Fibroblast of the aortic adventitia (primary cell): ENCODE measurements around the gene KLHL18. TPM values are rescaled to one million over a fixed set of nuclear protein-coding genes. Genes with fewer than 3 reads are reported as not detected.
"Not testable (repeated sequence)": the region's sequence is repeated elsewhere in the genome, so short reads cannot be mapped to it uniquely, and the experiment has no call there.

Experiments used
- DNase-seq: peaks from one replicate; pipeline ENCODE4 v3.0.0-alpha.2; 2010; ENCODE audit warnings: low read depth
- H3K4me3 ChIP-seq: 2 replicates; pipeline ENCODE4 v1.5.1; 2011; ENCODE audit warnings: low read depth, mild to moderate bottlenecking, control low read depth, low read length, moderate library complexity
- total RNA-seq: library from RNA; depleted of rRNA; stranded (reverse); fragments of >200 nt; gene quantifications from 2 replicates; pipeline ENCODE4 v1.2.3, GENCODE V29; 2012; ENCODE audit warnings: low replicate concordance
- TF ChIP-seq, protein P1 (sequence below): IDR thresholded peaks from 2 replicates; pipeline ENCODE4 v1.5.1; 2011; ENCODE audit warnings: mild to moderate bottlenecking, low read length, control low read depth, inconsistent platforms; ENCODE audit not compliant: insufficient read depth

The KLHL18 gene
- total RNA-seq, 1 donor, result 12.9 TPM

DNA sequence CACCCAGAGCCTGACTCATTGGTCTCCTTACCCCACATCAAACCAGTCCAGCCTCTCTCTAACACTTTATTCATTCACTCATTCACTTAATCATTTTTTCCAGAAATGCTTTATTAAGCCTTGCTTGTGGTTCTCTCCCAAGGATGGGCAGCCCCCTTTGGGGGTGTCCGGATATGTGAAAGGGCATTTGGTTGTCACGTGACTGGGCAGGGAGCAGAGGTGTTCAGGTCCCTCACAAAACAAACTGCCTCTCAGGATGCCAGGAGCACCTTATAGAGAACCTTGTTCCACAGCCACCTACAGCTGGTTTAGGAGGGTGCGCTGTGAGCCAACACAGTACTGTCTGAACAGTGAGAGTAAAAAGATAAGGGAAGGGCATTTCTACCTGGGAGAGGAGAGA, 72.3 kb downstream of the KLHL18 start:
- H3K4me3 ChIP-seq, result no peak overlapping the region
- TF ChIP-seq, protein P1, sequence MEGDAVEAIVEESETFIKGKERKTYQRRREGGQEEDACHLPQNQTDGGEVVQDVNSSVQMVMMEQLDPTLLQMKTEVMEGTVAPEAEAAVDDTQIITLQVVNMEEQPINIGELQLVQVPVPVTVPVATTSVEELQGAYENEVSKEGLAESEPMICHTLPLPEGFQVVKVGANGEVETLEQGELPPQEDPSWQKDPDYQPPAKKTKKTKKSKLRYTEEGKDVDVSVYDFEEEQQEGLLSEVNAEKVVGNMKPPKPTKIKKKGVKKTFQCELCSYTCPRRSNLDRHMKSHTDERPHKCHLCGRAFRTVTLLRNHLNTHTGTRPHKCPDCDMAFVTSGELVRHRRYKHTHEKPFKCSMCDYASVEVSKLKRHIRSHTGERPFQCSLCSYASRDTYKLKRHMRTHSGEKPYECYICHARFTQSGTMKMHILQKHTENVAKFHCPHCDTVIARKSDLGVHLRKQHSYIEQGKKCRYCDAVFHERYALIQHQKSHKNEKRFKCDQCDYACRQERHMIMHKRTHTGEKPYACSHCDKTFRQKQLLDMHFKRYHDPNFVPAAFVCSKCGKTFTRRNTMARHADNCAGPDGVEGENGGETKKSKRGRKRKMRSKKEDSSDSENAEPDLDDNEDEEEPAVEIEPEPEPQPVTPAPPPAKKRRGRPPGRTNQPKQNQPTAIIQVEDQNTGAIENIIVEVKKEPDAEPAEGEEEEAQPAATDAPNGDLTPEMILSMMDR, result no peak
- no peak for DNase-seq

DNA sequence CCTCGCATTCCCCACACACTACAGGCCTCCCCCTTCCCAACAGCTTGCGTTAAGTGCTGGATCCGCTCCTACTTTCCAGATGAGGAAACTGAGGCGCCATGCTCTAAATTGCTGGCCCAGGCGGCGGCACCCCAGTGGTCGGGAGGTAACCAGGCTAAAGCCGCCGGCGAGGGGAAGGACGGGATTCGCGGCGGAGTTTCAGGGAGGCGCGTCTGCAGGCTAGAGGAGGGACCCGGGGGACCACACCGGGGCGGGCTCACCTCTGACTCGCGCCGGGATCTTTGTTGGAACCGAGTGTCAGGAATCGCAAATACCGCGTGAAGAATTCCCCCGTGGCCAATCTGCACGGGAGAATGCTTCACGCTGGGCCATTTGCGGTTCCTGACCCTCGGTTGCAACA, 73.5 kb downstream of the KLHL18 start:
- no peak overlapping the region for H3K4me3 ChIP-seq
- no peak for DNase-seq
- TF ChIP-seq, protein P1, result no peak

GRCh38 chr3:47359323-47359722, 76.6 kb downstream of the KLHL18 start:
- TF ChIP-seq, protein P1, result no peak
- H3K4me3 ChIP-seq, result no peak overlapping the region
- DNase-seq, result no peak

DNA sequence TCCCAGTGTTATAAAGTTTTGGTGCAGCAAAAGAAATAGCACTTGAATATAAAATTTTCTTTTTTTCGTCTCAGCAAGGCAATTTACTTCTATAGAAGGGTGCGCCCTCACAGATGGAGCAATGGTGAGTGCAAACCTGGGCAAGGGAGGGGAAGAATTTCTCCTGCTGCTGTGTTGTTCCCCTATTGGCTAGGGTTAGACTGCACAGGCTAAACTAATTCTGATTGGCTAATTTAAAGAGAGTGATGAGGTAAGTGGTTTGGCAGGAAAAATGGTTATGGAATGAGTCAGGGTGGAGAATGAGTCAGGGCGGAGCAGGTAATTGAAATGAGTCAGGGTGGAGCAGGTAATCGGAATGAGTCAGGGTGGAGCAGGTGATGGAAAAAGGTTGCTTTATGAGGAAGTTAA, 77.4 kb downstream of the KLHL18 start:
- not testable (repeated sequence) for H3K4me3 ChIP-seq

GRCh38 chr3:47362701-47363100, 80.0 kb downstream of the KLHL18 start:
- TF ChIP-seq, protein P1, result no peak
- no peak overlapping the region for H3K4me3 ChIP-seq
- DNase-seq, result no peak

More for the DNA sequence above, 77.4 kb downstream of the KLHL18 start:
- DNase-seq, result not testable (repeated sequence)

DNA sequence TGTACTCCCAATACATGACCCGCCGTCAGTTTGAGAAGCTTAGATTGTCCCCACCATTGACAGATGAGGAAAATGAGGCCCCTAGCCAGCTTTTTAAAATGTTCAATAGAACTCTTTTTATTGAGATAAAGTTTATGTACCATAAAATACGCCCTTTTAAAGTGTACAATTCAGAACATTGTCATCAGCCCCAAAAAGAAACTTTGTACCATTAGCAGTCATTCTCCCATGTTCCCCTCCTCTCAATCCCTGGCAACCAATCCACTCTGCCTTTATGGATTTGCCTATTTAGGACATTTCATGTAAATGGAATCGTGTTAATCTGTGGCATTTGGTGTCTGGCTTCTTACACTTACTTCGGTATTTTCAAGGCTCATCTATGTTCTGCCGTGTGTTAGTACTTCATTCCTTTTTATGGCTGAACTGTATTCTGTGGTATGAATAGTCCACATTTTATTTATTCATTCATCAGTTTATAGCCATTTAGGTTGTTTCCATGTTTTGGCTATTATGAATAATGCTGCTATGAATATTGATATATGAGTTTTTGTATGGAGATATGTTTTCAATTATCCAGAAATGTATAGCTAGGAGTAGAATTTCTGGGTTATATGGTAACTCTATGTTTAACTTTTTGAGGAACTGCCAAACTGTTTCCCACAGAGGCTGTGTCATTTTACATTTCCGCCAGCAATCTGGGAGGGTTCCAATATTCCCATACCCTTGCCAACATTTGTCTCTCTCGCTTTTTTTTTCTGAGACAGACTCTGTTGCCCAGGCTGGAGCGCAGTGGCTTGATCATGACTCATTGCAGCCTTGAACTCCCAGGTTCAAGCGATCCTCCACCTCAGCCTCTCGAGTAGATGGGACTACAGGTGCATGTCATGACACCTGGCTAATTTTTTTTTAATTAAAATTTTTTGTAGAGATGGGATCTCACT, 82.7 kb downstream of the KLHL18 start:
- peak; percentile 88 for DNase-seq
- TF ChIP-seq, protein P1, result no peak
- no peak overlapping the region for H3K4me3 ChIP-seq

DNA sequence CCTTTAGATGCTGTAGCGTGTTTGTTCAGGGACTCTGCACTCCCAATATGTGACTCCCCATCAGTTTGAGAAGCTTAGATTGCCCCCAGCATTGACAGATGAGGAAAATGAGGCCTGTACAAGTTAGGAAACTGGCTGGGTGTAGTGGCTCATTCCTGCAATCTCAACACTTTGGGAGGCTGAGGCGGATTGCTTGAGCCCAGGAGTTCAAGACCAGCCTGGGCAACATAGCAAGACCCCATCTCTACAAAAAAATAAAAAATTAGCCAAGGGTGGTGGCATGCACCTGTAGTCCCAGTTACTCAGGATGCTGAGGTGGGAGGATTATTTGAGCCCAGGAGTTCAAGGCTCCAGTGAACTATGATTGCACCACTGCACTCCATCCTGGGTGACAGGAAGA, 84.1 kb downstream of the KLHL18 start:
- no peak overlapping the region for H3K4me3 ChIP-seq
- no peak for DNase-seq
- TF ChIP-seq, protein P1, result no peak
